ENCODE measurements around the gene GABPB1.

DNA sequence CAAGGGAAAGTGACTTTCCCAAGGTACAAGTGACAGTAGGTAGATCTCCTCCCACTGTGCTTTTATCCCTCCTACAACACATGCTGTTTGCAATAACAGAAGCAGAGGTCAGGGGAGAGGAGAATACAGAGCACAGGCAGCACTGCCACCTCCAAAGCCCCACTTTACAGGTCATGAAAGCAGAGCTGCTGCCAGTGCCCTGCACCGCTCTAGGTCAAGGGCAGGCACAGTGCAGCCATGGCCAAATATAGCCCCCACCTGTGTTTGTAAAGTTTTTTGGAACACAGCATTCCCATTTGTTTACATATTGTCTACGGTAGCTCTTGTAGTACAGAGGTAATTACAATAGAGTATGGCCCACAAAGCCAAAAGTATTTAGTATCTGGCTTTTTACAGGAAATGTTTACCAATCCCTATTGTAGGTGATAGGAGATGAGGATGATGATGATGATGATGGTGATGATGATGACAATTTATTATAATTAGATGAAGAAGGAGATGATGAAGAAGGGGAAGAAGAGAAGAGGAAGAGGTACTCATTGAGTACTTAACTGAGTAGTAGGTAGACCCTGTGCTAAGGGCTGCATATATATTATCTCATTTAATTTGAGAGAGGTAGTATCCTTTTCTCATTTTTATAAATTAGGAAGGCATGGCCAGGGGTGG, 109.9 kb downstream of the GABPB1 start:
- no peak for TF ChIP-seq POLR2A (IDR thresholded peaks at IDR 0.05)
- TF ChIP-seq, protein P1, sequence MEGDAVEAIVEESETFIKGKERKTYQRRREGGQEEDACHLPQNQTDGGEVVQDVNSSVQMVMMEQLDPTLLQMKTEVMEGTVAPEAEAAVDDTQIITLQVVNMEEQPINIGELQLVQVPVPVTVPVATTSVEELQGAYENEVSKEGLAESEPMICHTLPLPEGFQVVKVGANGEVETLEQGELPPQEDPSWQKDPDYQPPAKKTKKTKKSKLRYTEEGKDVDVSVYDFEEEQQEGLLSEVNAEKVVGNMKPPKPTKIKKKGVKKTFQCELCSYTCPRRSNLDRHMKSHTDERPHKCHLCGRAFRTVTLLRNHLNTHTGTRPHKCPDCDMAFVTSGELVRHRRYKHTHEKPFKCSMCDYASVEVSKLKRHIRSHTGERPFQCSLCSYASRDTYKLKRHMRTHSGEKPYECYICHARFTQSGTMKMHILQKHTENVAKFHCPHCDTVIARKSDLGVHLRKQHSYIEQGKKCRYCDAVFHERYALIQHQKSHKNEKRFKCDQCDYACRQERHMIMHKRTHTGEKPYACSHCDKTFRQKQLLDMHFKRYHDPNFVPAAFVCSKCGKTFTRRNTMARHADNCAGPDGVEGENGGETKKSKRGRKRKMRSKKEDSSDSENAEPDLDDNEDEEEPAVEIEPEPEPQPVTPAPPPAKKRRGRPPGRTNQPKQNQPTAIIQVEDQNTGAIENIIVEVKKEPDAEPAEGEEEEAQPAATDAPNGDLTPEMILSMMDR (IDR thresholded peaks at IDR 0.05), result no peak

Data from body of pancreas (tissue), 4 donors.